DND-41 (cell line): ENCODE measurements around the gene CACNA1E.

ENCODE experiments used
- ATAC-seq: fragments of 200-7000 bp; cut with Tn5 transposase; 3 replicates; pipeline ENCODE4 v1.9.1; 2021; ENCODE audit warnings: low read depth; ENCODE audit not compliant: insufficient read depth
- DNase-seq: peaks from one replicate; pipeline ENCODE4 v3.0.0-alpha.2; 2020
- H2AFZ ChIP-seq: 2 replicates; pipeline ENCODE4 v1.6.0; 2012; ENCODE audit warnings: low read depth, low read length
- H3K27ac ChIP-seq: 2 replicates; pipeline ENCODE4 v1.5.1; 2012; ENCODE audit warnings: low read length, inconsistent platforms
- H3K27me3 ChIP-seq: fragments of 200-600 bp; sonication (generic); 2 replicates; pipeline ENCODE4 v1.6.0; 2012; ENCODE audit warnings: low read length, mild to moderate bottlenecking, inconsistent platforms; ENCODE audit not compliant: insufficient read depth, poor library complexity
- H3K36me3 ChIP-seq: 2 replicates; pipeline ENCODE4 v1.5.1; 2012; ENCODE audit warnings: low read length, inconsistent platforms; ENCODE audit not compliant: insufficient read depth
- H3K4me1 ChIP-seq: 2 replicates; pipeline ENCODE4 v1.5.1; 2012; ENCODE audit warnings: mild to moderate bottlenecking, low read length; ENCODE audit not compliant: insufficient read depth
- H3K4me2 ChIP-seq: 2 replicates; pipeline ENCODE4 v1.6.0; 2012; ENCODE audit warnings: mild to moderate bottlenecking, moderate library complexity, low read length, inconsistent platforms; ENCODE audit not compliant: insufficient read depth
- H3K4me3 ChIP-seq, 2 experiments: fragments of 200-600 bp in 1 of 2; shearing (Covaris generic) in 1 of 2; 2 replicates each; pipeline ENCODE4 v1.5.1; 2012 to 2016; ENCODE audit warnings: inconsistent platforms in 2 of 2, low read length in 2 of 2, mild to moderate bottlenecking in 2 of 2, low read depth in 1 of 2, moderate library complexity in 1 of 2
- H3K79me2 ChIP-seq: 2 replicates; pipeline ENCODE4 v1.6.0; 2012; ENCODE audit warnings: low read length, inconsistent platforms; ENCODE audit not compliant: insufficient read depth
- H3K9ac ChIP-seq: 2 replicates; pipeline ENCODE4 v1.6.0; 2012; ENCODE audit warnings: low read depth, mild to moderate bottlenecking, inconsistent platforms, low read length, moderate library complexity
- H3K9me3 ChIP-seq: 2 replicates; pipeline ENCODE4 v1.5.1; 2012; ENCODE audit warnings: low read length, moderate library complexity, mild to moderate bottlenecking, inconsistent platforms; ENCODE audit not compliant: insufficient read depth, severe bottlenecking
- H4K20me1 ChIP-seq: 2 replicates; pipeline ENCODE4 v1.6.0; 2012; ENCODE audit warnings: low read length; ENCODE audit not compliant: insufficient read depth
- EZH2 ChIP-seq: IDR thresholded peaks from 3 replicates; pipeline ENCODE4 v1.6.1; 2012; ENCODE audit warnings: borderline replicate concordance, low read depth, mild to moderate bottlenecking, moderate library complexity, low read length, inconsistent platforms; ENCODE audit not compliant: severe bottlenecking
- TF ChIP-seq, protein P1 (sequence below): IDR thresholded peaks from 2 replicates; pipeline ENCODE4 v1.5.1; 2012; ENCODE audit warnings: borderline replicate concordance, low read length, moderate library complexity, mild to moderate bottlenecking; ENCODE audit not compliant: poor library complexity, severe bottlenecking; ENCODE audit errors: extremely low read depth

CACNA1E gene

DNA sequence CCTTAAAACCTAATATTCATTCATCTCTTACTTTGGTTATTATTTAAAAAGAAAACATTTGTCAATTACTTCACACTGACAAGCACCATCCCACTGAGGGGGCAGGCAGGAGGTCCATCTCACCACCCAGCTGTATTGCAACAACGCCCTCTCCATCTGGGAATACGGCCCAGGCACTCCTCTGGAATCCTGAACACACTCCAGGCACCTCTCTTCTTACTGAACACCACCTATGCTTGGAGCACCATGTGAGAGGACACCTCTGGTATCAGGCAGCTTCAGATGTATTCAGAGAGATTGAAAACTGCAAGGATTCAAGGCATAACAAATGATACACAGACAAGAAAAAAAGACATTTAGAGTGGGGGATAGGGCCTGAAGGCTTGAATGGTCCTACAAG lies 147.1 kb downstream of the CACNA1E start:
- Histone ChIP-seq H4K20me1 (no peaks in the 10 kb centered on the region), H3K27ac (no peak overlapping the region), H3K4me1 (no peaks in the 10 kb centered on the region), H2AFZ (no peak overlapping the region), H3K27me3 (peaks cover 49% of the 10 kb centered on the region), H3K4me2 (no peak overlapping the region), H3K79me2 (no peaks in the 10 kb centered on the region), H3K9me3 (no peaks in the 10 kb centered on the region), H3K4me3 (no peak overlapping the region), H3K36me3 (no peaks in the 10 kb centered on the region), H3K9ac (no peak overlapping the region)
- TF ChIP-seq, protein P1, sequence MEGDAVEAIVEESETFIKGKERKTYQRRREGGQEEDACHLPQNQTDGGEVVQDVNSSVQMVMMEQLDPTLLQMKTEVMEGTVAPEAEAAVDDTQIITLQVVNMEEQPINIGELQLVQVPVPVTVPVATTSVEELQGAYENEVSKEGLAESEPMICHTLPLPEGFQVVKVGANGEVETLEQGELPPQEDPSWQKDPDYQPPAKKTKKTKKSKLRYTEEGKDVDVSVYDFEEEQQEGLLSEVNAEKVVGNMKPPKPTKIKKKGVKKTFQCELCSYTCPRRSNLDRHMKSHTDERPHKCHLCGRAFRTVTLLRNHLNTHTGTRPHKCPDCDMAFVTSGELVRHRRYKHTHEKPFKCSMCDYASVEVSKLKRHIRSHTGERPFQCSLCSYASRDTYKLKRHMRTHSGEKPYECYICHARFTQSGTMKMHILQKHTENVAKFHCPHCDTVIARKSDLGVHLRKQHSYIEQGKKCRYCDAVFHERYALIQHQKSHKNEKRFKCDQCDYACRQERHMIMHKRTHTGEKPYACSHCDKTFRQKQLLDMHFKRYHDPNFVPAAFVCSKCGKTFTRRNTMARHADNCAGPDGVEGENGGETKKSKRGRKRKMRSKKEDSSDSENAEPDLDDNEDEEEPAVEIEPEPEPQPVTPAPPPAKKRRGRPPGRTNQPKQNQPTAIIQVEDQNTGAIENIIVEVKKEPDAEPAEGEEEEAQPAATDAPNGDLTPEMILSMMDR, result no peak
- TF ChIP-seq EZH2, result no peak
- DNase-seq, result no peak
- ATAC-seq, result no peak

DNA sequence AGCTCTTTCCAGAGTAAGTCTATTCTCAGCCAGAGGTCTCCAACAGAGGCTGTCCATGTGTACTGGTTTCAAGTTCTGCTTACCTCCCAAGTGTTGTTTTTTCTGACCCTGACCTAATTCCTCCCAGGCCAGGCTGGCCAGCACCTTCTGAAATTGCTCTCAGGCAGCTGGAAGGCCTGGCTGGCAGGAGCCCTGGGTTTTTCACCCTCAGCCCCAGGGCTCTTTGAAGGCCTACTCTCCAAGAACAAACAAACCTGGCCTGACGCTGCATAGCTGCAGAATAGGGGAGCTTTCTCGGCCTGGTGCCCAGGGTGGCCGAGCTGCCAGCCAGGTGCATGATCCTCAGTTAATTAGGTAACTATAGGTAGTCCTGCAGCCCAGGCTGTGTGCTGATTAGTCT lies 147.5 kb downstream of the CACNA1E start:
- no peak for TF ChIP-seq EZH2
- TF ChIP-seq, protein P1, result no peak
- no peak overlapping the region for H3K9ac ChIP-seq
- DNase-seq (no peak), ATAC-seq (no peak)
- H3K27ac ChIP-seq, result no peak overlapping the region
- H3K4me1 ChIP-seq, result no peaks in the 10 kb centered on the region
- no peak overlapping the region for H3K4me2 ChIP-seq
- peaks cover 49% of the 10 kb centered on the region for H3K27me3 ChIP-seq
- H2AFZ ChIP-seq, result no peak overlapping the region
- no peaks in the 10 kb centered on the region for H3K9me3 ChIP-seq
- H3K36me3 ChIP-seq, result no peaks in the 10 kb centered on the region
- no peaks in the 10 kb centered on the region for H3K79me2 ChIP-seq
- no peak overlapping the region for H3K4me3 ChIP-seq
- H4K20me1 ChIP-seq, result no peaks in the 10 kb centered on the region

DNA sequence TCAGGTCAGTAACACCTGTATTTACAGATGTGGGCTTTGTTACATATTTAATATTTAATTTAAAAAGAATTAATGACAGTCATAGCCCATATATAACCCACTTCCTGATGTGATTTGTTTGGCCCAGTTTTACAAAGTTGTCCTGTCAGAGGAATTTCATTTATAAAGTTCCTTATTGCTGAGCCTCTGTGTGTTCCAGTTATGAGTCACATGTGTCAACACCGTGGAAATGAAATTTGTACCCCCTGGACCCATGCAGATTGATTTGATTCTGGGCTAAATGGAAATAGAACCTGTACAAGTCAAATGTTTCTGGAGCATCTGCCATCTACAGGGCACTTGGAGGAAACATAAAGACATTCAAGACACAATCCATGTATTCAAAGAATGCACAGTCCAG lies 149.2 kb downstream of the CACNA1E start:
- no peak for DNase-seq
- Histone ChIP-seq H3K4me3 (no peak overlapping the region), H3K79me2 (no peaks in the 10 kb centered on the region), H2AFZ (no peak overlapping the region), H3K36me3 (no peaks in the 10 kb centered on the region), H3K4me2 (no peak overlapping the region), H3K27ac (no peak overlapping the region), H3K9ac (no peak overlapping the region), H3K4me1 (no peaks in the 10 kb centered on the region), H4K20me1 (no peaks in the 10 kb centered on the region), H3K9me3 (no peaks in the 10 kb centered on the region), H3K27me3 (peaks cover 55% of the 10 kb centered on the region)
- no peak for TF ChIP-seq EZH2
- TF ChIP-seq, protein P1, result no peak
- ATAC-seq, result no peak

DNA sequence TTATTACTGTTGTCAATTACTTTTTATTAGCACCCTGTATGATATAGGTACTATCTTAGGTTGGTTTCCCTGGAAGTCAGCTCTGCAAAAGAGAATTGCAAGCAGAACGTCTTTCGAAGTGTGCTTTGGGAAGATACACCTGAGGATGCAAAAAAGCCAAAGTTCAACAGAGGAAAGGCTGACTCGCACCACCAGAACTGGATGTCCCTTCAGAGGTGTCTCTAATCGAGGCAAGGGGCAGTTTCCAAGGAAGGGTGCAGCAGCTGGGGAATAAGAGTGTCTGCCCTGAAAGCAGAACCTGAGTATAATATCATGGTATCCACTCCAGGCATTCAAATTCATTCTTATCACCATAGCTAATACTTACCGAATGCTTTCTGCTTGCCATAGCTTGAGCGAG lies 149.6 kb downstream of the CACNA1E start:
- no peak overlapping the region for H3K4me3 ChIP-seq
- H3K4me2 ChIP-seq, result no peak overlapping the region
- no peaks in the 10 kb centered on the region for H4K20me1 ChIP-seq
- peaks cover 59% of the 10 kb centered on the region for H3K27me3 ChIP-seq
- no peak overlapping the region for H2AFZ ChIP-seq
- no peak overlapping the region for H3K27ac ChIP-seq
- H3K79me2 ChIP-seq, result no peaks in the 10 kb centered on the region
- DNase-seq (no peak), ATAC-seq (no peak)
- H3K36me3 ChIP-seq, result no peaks in the 10 kb centered on the region
- H3K9ac ChIP-seq, result no peak overlapping the region
- H3K4me1 ChIP-seq, result no peaks in the 10 kb centered on the region
- H3K9me3 ChIP-seq, result no peaks in the 10 kb centered on the region
- TF ChIP-seq, protein P1, result no peak
- TF ChIP-seq EZH2, result peak; percentile 60
